C4-2B (cell line): ENCODE data around the gene STAP1.

Experiments
- CTCF ChIP-seq: fragments of 450-650 bp; conservative IDR thresholded peaks from 2 replicates; pipeline ENCODE4 v1.5.1; 2017; ENCODE audit warnings: mild to moderate bottlenecking
- ZFX ChIP-seq: fragments of 450-650 bp; IDR thresholded peaks from 2 replicates; pipeline ENCODE4 v1.6.1; 2017

DNA sequence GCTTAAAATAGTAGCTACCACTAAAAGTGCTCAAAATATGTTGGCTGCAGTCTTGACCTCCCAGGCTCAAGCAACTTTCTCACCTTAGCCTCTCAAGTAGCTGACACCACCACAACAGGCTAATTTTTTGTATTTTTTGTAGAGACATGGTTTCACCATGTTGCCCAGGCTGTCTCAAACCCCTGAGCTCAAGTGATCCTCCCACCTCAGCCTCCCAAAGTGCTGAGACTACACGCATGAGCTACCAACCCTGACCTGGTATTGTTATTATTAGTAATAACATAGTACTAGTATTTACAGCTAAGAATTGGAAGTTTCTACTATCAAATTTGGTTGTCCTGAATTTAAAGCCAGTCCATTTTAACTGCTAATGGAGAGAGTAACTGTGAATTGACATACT, 18.0 kb downstream of the STAP1 start:
- no peak for TF ChIP-seq CTCF
- TF ChIP-seq ZFX = no peak
